Osteocyte (in vitro differentiated cells): Measurements from ENCODE around the gene CRYL1. TPM values are rescaled to one million over a fixed set of nuclear protein-coding genes. Genes with fewer than 3 reads are reported as not detected.
A peak's percentile ranks its signal among the peaks of the same experiment; 100 is the strongest.

Experiments
- DNase-seq: peaks from one replicate; pipeline ENCODE4 v3.0.0; 2021; ENCODE audit warnings: mixed read lengths; ENCODE audit not compliant: unreplicated experiment; ENCODE audit errors: extremely low spot score
- H3K27ac Mint-ChIP-seq: one replicate; pipeline ENCODE4 v1.8.0; 2021; ENCODE audit warnings: mild to moderate bottlenecking, mixed read lengths; ENCODE audit not compliant: unreplicated experiment
- H3K27me3 Mint-ChIP-seq: one replicate; pipeline ENCODE4 v1.8.0; 2021; ENCODE audit warnings: mixed read lengths; ENCODE audit not compliant: unreplicated experiment
- H3K36me3 Mint-ChIP-seq: one replicate; pipeline ENCODE4 v1.8.0; 2021; ENCODE audit warnings: mixed read lengths; ENCODE audit not compliant: unreplicated experiment
- H3K4me1 Mint-ChIP-seq: one replicate; pipeline ENCODE4 v1.8.0; 2021; ENCODE audit warnings: mixed read lengths; ENCODE audit not compliant: unreplicated experiment
- H3K4me3 Mint-ChIP-seq: one replicate; pipeline ENCODE4 v1.8.0; 2021; ENCODE audit warnings: mild to moderate bottlenecking, moderate library complexity, mixed read lengths; ENCODE audit not compliant: unreplicated experiment
- H3K9me3 Mint-ChIP-seq: one replicate; pipeline ENCODE4 v1.8.0; 2021; ENCODE audit warnings: mixed read lengths; ENCODE audit not compliant: unreplicated experiment
- total RNA-seq: library from RNA; stranded (reverse); gene quantifications from 2 replicates; pipeline ENCODE4 v1.2.1, GENCODE V29; 2021
- TF ChIP-seq, protein P1 (sequence below): fragments of 200-600 bp; sonication (generic); IDR thresholded peaks from 2 replicates; pipeline ENCODE4 v1.5.0; 2021; ENCODE audit warnings: antibody characterized with exemption, mild to moderate bottlenecking, moderate library complexity

CRYL1 gene
- total RNA-seq, 1 donor from 2014 or later, result 22.5 TPM

GRCh38 chr13:20403826-20404225, 121.8 kb downstream of the CRYL1 start:
- Mint-ChIP-seq H3K27ac (no peak overlapping the region), H3K9me3 (no peaks in the 10 kb centered on the region), H3K4me3 (no peak overlapping the region), H3K4me1 (peaks cover 8% of the 10 kb centered on the region), H3K36me3 (no peaks in the 10 kb centered on the region), H3K27me3 (peaks cover 2% of the 10 kb centered on the region)
- TF ChIP-seq, protein P1, sequence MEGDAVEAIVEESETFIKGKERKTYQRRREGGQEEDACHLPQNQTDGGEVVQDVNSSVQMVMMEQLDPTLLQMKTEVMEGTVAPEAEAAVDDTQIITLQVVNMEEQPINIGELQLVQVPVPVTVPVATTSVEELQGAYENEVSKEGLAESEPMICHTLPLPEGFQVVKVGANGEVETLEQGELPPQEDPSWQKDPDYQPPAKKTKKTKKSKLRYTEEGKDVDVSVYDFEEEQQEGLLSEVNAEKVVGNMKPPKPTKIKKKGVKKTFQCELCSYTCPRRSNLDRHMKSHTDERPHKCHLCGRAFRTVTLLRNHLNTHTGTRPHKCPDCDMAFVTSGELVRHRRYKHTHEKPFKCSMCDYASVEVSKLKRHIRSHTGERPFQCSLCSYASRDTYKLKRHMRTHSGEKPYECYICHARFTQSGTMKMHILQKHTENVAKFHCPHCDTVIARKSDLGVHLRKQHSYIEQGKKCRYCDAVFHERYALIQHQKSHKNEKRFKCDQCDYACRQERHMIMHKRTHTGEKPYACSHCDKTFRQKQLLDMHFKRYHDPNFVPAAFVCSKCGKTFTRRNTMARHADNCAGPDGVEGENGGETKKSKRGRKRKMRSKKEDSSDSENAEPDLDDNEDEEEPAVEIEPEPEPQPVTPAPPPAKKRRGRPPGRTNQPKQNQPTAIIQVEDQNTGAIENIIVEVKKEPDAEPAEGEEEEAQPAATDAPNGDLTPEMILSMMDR, result no peak
- peak; percentile 63 for DNase-seq

DNA sequence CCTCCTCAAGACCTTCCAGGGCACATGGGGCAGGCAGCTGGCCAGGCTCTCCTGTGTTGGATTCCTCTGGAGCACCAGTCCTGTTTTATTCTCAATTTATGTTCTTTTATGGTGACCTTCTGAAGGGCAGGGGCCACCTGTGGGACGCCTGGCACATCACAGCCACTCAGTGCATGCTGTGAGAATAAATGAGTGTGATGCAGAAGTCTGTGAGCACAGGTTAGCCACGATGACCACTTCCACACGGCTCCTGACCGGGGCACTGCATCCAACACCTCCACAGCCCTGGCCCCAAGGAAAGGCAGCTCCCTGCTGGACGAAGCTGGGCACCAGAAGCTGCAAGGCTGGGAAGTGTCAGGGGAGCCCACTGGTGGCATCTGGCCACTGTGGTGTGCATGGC, 122.8 kb downstream of the CRYL1 start:
- Mint-ChIP-seq H3K9me3 (no peaks in the 10 kb centered on the region), H3K27me3 (peaks cover 2% of the 10 kb centered on the region), H3K4me1 (peaks cover 3% of the 10 kb centered on the region), H3K36me3 (no peaks in the 10 kb centered on the region), H3K27ac (no peak overlapping the region), H3K4me3 (no peak overlapping the region)
- TF ChIP-seq, protein P1, result no peak
- DNase-seq, result no peak

- H3K27me3 Mint-ChIP-seq, result peaks cover 2% of the 10 kb centered on the region
- H3K4me3 Mint-ChIP-seq, result no peak overlapping the region
- H3K9me3 Mint-ChIP-seq, result no peaks in the 10 kb centered on the region
- H3K36me3 Mint-ChIP-seq, result no peaks in the 10 kb centered on the region
- TF ChIP-seq, protein P1, result no peak
- no peaks in the 10 kb centered on the region for H3K4me1 Mint-ChIP-seq
- peak; percentile 62 for DNase-seq
- H3K27ac Mint-ChIP-seq, result no peak overlapping the region
Observed at GRCh38 chr13:20401931-20402856, 123.5 kb downstream of the CRYL1 start.

DNA sequence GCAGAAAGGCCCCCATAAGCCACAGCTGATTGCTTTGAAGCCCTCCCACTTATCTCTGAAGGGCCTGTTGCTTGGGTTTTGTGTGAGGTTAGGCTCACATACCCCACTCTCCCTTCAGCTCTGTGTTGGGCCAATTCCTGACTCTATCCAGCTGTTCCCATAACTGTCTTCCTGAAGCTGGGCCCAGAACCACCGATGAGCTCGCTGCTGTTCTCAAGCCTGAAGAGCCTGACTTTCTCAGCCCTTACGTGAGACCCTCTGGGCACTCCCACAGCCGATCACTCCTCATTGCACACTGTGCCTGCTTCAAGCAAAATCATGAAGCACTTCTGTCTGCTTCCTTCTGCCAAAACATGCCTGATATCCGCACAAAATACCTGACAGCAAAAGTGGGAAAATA, 124.1 kb downstream of the CRYL1 start:
- Mint-ChIP-seq H3K9me3 (no peaks in the 10 kb centered on the region), H3K27ac (no peak overlapping the region)

DNA sequence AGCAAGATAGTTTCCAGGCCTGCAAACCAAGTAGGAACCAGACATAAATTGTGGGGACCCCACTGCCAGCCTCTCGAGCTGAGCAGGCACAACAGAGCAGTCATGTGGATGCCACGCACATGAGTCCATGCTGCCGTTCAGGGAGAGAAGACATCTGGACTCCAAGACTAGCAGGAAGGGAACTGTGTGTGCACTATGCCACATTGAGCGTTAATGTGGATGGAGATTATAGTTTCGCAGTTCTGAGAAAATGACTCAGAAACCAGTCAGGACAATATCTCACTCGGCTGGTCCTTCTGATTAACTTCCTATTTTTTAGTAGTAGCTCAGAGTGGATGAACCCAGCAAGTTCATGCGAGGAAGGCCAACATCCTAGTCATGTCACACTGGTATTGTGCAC, 124.9 kb downstream of the CRYL1 start:
- TF ChIP-seq, protein P1, result no peak
- H3K4me3 Mint-ChIP-seq, result no peak overlapping the region
- peaks cover 2% of the 10 kb centered on the region for H3K27me3 Mint-ChIP-seq
- no peaks in the 10 kb centered on the region for H3K9me3 Mint-ChIP-seq
- H3K4me1 Mint-ChIP-seq, result no peaks in the 10 kb centered on the region
- H3K27ac Mint-ChIP-seq, result no peak overlapping the region
- H3K36me3 Mint-ChIP-seq, result no peaks in the 10 kb centered on the region
- peak; percentile 23 for DNase-seq

More for the DNA sequence above, 124.1 kb downstream of the CRYL1 start:
- H3K4me3 Mint-ChIP-seq, result no peak overlapping the region
- no peaks in the 10 kb centered on the region for H3K4me1 Mint-ChIP-seq
- no peaks in the 10 kb centered on the region for H3K36me3 Mint-ChIP-seq
- TF ChIP-seq, protein P1, result no peak
- peaks cover 2% of the 10 kb centered on the region for H3K27me3 Mint-ChIP-seq
- DNase-seq, result peak; percentile 54
